GM21360 (cell line): ENCODE results near the gene SV2C.
A peak's percentile ranks its signal among the peaks of the same experiment; 100 is the strongest.

ENCODE experiments used
- ATAC-seq: cut with Tn5 transposase; IDR thresholded peaks from one replicate; pipeline ENCODE4 v1.9.1; 2021; ENCODE audit warnings: mild to moderate bottlenecking, moderate library complexity; ENCODE audit not compliant: unreplicated experiment

The SV2C gene

DNA sequence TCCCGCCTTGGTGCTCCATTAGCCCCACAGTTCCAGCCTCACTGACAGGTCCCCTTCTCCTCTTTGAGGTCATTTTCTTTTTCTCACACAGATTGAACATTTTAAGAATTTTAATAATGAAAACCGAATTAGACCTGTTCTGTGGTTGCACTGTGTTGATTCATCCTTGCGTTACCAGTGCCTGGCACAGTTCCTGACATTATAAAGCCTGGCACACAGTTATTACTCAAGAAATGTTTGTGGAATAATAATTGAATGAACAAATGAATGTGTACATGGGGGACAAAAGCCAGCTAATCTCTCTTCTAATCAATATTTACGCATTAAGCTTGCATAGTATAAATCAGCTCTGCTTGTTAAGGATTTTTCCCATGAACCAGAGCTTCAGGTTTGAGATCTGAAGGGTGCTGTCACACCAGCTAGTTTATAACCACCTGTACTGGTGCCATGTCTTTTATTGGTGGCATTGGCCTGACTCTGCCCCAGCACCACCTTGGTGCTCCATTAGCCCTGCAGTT, 80.0 kb downstream of the SV2C start:
- no peak for ATAC-seq

DNA sequence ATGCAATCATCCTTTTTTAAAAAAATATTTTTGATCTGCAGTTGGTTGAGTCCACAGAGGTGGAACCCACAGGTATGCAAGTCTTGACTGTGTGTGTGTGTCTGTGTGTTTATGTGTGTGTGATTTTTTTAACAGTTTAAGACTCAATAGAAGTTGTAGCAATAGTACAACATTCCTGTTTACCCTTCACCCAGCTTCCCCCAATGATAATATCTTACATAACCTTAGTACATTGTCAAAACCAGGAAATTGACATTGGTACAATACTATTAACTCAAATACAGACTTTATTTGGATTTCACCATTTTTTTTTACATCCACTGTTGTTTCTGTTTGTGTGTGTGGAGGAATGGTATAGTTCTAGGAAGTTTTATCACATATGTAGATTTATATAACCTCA, 81.8 kb downstream of the SV2C start:
- no peak for ATAC-seq

DNA sequence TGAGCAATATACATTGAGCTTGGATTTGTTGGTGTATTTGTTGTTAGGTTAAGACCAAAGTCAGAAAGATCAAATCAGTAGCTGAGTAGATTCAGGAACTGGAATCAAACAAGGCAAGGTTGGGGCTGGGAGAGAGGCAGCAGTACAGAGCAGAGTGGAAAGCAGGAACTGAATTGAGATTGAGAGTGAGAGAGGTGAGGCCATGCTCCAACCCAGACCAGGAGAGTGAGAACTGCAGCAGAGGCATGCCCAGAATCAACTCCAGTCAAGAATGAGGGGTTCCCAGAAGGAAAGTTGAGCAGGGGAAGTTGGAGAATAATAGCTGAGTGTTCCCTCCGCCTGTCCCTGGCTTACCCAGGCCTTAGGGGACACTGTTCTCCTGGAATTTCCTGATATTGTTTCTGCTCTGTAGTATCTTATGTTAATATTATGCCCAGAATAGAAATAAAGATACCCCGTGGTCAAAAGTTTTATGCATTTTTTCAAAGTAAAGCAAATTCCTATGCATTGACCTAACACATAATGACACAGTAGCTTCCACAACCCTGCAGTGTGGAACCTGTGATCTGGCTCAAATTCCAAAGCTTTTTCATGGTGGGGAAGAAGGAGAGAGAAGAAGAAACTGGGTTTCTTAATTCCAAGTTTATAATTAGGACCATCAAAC, 82.7 kb downstream of the SV2C start:
- ATAC-seq, result no peak

DNA sequence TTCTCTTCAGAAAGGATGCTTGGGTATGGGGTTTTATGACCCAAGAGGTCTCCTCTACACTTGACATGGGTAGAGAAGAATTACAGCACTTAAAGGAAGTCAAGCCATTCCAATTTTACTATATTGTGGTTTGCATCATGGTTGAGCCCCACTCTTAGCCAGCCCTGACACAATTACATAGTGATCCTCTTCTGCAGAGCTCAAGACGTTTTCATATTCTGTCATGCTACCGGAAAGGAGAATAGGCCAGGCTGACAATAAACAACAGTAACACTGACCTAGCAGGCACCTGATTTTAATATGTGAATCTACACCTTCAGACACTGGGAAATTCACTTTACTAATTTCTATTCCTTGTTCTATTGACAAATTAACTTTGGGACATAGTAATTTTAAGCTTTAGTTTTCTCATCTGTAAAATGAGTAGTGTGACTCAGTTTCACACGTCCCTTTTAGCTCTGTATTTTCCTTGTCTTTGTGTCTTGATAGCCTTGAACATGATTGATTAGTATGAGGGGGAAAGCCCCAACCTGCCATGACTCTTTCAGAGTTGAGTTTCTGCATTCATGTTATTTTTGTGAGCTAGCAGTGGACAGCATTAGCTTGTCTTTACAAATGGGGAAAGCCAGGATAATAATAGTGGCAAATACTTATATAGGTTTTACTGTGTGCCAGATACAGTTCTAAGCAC, 83.8 kb downstream of the SV2C start:
- ATAC-seq, result no peak

DNA sequence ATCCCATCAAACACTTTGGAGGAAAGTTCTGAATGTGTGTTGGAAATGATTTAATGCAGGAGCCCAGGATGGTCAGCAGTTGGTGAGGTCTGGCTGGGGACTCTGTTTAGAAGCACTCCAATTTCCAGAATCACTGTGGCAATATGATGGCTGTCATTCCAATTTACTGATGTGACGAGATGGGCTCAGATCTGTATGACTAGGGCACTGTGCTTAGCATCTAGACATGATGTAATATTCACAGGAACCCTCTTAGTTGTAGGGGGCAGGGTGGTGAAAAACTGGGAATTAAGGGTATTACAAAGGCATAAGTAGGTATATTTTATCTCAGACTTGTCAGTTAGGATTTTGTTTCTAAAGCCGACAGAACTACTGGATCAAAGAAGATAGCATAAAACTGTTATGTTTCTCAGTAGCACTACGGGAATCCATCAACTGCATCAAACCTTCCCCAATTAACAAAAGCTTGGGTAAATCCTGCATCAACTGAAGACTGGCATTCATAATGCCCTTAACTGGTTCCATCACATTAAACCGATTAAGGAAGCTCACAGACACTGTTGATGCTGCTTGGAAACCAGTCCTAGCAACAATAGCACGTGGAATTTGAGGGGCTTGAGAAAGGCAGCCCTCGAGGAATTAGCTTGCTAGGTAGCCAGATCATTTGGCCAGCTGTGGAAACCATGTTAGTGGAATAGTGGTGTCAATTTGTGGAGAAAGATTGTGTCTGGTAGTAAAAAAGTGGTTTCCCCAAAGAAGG, 86.1 kb downstream of the SV2C start:
- ATAC-seq, result no peak

DNA sequence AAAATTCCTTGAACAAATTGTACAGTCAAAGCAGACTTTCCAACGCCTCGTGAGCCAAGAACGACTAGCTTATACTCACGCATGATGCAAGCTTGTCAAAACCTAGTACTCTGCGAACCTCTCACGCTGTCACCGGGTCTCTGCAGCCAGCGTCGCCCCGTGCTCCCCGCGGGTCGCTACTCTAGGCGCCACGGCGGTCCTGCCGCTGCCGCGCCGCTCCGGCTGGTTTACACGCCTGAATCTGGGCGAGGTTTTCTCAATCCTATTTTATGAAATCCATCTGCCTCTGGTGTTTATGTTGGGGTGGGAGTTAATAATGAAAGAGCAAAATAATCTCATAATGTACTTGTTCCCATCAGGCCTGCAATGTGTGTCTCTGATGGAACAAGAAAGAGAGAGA, 90.9 kb downstream of the SV2C start:
- no peak for ATAC-seq

DNA sequence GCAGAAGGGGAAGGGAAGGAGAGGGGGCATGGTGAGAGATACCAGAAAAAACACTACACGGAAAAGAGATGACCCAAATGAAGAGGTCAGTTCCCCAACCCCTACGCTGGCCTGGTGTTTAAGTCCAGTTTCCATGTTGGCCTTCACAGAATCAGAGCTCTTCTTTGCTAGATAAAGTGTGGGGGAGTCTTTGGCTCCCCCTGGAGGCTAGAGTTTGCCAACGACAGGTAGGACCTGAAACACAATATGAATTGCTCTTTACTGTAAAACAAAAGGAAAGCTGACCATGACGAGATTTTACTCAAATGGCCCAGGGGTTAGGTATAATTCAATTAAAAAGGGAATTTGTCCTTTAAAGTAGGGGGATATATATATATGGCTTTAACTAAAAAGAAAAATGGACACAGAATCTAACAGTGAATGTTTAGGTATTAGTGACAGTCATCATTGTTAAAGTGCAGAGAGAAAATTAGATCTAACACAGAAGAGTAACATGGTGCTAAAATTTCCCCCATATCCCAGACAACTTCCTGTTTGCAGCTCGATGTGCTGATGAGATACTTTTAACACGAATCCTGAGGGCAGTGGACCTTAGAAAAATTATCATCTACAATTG, 92.0 kb downstream of the SV2C start:
- peak; percentile 45 for ATAC-seq

DNA sequence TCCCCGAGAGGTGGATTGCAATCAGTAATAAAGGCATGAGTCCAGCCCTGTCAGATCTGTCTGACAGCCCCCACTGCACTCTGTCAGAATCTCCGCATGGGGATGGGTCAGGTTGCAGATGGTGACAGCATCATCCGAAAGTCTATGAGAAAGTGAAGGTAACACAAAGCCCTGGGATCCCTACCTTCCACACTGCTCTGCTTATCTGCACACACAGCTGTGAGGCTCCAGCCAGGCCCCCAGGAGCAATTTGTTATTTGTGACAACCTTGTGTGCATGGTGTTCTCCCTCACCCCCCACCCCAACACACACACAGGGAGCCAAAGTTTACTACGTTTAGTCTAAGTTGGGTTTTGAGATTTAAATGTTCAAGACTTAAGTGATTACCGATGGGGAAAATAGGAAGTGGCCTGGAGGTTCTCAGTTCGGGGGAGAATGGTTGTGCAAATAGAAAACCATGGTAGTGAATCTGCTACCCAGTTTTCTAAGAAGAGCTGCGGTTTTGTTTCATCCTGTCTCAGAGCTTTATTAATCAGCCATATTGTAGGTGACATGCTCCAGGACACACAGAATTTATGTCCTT, 92.7 kb downstream of the SV2C start:
- peak; percentile 77 for ATAC-seq

DNA sequence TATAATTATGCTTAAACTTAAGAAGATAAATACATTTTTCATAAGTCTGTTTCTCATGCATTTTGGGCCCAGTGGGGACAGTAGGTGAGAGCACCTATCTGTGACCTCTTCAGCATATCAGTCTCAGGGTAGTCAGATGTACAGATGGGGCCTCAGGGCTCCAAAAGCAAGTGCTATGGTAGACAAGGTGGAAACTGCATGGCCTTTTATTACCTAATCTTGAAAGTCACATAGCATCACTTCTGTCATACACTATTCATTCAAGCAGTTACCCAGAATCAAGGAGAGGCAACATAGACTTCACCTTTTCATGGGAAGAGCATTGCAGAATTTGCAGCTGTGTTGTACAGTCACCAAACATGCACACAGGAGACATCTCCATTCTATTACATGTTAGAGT, 94.8 kb downstream of the SV2C start:
- no peak for ATAC-seq

DNA sequence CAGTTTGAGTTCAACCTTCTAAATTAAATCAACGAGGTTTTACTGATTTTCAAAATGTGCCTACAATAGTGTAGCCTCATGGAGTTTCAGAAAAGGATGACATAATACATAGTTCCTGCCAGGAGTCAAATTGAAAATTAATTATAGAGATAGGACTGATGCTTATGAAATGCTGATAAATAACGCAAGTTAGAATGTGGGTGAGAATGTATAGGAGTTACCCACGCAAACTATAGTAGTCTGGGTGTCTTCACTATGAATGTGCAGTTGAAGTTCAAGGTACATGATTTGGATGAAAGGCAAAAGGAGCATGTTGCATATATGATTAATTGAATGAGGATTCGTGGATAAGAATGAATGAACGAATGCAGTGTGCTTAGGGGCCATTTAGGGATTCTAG, 95.7 kb downstream of the SV2C start:
- ATAC-seq, result no peak

DNA sequence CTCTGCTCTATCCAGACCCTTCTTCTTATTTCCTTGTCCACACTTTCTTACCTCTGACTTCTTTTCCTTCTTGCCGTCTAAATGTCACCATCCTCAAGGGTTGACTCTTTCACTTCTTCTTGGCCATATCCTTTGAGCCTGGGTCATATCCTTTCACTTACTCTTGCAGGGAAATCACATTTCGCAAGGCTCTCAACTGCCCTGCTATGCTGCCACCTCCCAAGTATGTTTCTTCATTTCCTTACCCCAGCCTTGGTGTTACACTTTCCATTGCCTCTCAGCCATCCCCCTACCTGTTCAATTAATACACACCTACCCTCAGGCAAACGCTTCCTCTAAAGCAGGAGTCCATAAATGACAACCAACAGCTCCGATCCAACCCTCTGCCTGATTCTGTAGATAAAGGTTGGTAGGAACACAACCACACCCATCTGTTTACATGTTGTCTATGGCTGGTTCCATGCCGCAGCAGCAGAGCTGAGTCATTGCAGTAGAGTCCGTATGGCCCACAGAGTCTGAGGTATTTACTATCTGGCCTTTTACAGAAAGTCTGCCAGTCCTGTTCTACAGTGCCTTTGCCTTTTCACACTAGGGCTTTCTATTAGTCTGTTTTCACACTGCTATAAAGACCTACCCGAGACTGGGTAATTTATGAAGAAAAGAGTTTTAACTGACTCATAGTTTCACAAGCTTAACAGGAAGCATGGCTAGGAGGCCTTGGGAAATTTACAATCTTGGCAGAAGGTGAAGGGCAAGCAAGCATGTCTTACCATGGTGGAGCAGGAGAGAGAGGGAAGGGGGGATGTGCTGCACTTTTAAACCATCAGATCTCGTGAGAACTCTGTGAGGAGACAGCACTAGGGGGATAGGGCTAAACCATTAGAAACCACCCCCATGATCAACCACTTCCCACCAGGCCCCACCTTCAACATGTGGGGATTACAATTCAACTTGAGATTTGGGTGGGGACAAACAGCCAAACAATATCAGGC, 97.9 kb downstream of the SV2C start:
- peak; percentile 81 for ATAC-seq

DNA sequence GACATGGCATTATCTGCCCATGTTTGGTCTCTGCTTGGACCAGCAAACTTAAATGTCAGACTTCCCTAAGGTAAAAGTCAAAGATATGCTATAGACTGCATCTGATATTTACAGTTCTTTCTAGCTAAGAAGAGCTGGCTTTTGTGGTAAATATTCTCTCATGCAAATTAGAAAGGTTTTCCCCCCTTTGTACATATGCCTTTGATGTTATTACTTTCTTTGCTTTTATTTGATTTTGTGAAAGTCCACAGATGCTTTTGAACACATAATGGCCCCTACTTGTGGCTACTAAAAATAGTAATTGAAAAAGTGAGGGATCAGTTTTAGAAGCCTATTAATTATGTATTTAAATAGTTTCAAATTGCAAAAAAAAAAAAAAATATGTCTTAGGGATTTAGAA, 104.2 kb downstream of the SV2C start:
- ATAC-seq, result no peak

DNA sequence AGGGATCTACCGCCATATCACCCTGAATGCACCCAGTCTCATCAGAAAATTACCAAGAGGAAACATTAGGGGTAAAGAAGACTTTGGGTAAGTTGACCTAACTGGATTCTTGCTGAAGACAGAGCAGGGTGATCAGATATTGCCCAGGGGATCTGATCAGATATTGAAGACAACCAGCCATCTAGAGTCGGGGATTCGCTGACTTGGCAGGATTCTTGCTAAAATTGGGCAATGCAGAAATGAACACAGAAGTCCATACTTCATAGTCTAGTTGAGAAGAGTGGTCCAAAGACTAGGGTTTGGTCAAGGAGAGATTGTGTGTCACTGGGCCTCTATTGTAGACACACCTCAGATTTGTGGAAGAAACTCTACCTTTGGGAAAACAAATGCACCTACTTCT, 107.2 kb downstream of the SV2C start:
- ATAC-seq, result no peak

DNA sequence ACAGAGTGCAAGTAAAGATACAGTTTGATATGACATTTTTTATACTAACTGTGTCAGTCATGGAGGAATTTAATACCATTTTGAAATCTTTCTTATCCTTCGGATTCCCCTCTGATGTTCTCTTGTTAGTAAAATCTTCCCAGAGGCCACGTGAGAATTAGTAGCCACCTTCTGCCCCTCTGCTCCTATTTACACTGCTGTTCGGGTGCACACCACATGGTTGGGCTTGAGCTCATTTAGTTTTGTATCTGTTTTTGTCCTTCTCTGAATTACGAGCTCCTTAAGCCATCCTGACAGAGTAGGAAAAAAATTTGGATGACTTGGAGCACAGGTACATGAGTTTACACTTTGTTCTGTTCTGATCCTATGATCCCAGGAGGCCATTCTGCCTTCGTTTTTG, 109.7 kb downstream of the SV2C start:
- no peak for ATAC-seq

DNA sequence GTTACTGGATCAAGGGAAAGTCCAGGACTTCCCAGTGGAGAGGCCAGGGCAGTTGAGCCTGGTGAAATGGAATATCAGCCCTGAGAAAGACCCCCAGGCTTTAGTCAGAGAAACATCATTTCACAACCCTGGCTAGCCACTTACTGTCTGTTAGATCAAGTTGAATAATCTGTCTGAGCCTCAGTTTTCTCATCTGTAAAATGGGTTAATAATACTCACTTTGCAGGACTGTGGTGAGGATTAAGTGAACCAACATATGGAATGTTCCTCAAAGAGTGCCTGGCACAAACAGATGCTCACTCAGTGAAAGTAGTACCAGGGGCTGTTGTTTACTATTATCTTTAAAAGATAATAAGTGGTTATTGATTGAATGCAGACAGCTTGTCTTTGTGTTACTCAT, 110.5 kb downstream of the SV2C start:
- ATAC-seq, result no peak

DNA sequence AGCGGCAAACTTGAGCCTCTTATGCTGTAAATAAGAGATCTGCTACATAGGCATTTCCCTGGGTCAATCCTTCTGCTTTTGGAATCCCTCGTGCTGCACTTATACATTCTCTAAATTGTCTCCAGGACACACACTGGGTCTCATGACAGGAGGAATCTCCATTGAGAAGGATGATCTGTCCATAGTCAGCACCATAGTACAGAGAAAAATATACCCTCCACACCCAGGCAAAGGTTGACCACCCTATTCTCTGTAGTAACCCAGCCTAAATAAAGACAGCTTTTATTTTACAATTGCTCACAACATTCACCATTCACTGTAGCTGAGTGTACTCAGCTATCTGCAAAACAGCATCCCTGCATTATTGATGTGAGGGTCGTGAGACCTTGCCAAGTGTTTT, 111.2 kb downstream of the SV2C start:
- no peak for ATAC-seq

DNA sequence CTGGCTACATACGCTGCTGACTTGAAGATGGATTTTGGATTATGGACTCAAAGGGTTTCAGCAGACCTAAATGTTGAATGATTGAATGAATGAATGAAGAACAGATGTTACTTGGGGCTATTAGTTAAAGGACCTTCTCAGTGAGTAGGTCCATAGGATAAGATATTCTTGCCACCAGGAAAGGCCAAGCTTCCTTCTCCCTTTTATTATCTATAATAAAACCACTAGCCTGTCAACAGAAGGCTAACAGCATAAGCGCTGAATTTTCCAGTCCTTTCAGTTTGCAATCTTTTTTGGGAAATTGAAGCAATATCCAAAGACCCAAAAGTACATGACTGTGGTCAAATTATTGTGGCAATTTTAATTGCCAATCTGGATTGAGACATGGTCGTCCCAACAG, 113.3 kb downstream of the SV2C start:
- ATAC-seq, result no peak

DNA sequence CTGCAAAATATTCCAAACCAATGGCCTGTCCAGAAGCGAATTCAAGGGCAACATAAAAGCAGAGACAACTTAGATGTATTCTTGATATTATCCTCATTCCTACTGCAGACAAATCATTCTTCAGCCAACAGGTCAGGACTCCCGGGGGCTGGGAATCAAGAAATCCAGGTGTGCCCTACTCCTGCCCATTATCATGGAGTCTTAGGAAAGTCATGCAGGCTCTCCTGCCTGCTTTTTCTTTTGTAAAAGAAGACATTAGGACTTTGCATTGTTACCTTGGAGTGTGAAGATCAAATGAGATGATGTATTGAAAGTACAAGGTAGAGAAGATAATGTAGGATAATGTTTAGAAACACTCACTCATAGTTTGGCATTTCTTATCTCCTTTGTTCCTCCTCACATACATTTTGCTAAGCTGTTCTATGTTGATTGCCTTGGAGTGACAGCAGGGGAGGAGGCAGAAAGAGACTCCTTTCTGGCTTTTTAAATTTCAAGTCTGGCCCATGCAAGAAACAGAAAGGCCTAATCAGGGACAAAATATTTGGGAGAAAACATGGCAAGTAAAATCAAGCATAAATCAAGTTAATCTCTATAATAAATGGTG, 113.8 kb downstream of the SV2C start:
- ATAC-seq, result no peak

DNA sequence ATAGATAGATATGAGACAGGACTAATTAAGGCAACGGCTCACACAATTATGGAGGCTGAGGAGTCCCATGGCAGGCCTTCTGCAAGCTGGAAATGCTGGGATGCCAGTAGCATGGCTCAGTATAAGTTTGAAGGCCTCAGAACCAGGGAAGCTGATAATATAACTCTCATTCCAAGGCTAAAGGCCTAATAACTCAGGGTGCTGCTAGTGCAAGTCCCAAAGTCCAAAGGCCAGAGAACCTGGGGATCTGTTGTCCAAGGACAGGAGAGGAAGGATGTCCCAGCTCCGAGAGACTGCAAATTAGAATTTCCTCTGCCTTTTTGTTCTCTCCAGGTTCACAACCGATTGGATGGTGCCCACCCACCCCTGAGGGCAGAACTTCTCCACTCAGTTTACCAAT, 114.5 kb downstream of the SV2C start:
- no peak for ATAC-seq
